DMS 273 (cell line): ENCODE results near the gene PSMB10.
A peak's percentile ranks its signal among the peaks of the same experiment; 100 is the strongest.
"Not testable (repeated sequence)": the region's sequence is repeated elsewhere in the genome, so short reads cannot be mapped to it uniquely, and the experiment has no call there.

ENCODE experiments used
- DNase-seq: peaks from one replicate; lab custom pipeline; 2025; ENCODE audit not compliant: unreplicated experiment; lab: John Stamatoyannopoulos, UW

Gene PSMB10

DNA sequence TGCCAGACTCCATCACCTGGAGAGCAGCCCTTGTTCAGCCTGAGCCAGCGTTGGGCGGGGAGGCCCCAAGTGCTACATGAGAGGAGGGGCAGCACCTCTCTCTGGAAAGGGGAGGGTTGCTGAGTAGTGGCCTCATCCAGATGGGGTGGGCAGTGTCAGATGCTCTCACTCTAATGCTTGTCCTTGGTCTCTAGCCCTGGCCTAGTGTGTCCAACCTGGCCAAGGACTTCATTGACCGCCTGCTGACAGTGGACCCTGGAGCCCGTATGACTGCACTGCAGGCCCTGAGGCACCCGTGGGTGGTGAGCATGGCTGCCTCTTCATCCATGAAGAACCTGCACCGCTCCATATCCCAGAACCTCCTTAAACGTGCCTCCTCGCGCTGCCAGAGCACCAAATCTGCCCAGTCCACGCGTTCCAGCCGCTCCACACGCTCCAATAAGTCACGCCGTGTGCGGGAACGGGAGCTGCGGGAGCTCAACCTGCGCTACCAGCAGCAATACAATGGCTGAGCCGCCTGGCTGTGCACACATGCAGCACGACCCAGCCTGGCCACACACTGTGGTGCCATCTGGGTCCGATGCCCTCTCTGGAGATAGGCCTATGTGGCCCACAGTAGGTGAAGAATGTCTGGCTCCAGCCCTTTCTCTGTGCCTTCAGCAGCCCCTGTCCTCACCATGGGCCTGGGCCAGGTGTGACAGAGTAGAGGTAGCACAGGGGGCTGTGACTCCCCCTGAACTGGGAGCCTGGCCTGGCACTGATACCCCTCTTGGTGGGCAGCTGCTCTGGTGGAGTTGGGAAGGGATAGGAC is 9.3 kb downstream of the PSMB10 start:
- DNase-seq = no peak

GRCh38 chr16:67926181-67926750 is 10.4 kb downstream of the PSMB10 start:
- DNase-seq = peak; percentile 85

DNA sequence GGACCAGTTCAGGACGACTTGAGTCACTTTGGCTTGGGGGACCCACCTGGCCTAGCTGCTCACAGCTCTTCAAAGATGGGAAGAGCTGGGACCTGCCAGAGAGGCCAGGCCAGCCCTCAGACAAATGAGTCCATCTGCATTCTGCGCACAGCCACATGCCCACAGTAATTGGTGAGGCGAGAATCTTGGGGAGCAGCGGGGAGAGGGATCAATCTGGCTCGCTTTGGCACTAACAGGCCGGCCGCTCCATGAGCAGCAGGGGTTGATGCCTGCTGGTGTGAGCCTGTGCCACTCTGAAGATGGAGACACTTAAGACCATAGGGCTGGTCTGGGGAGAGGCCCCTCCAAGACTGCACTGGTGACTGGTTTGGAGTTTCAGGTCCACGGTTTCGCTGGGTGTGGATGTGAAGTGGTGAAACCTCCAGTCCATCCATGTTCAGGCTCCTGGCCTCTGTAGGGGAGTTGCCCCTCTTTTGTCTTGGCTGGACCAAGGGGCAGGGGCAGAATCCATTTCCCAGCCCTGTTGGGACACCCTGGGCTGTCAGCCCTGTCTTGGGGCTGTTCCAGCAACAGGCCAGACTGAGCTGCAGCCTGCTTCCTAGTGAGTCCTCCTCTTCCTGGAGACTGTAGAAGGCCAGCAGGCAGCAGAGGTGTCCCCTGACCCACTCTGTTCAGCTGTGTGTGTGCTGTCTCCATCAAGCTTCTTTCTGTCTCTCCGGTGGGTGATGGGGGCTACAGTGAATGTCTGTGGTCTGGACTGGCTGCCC is 12.3 kb downstream of the PSMB10 start:
- DNase-seq = no peak

GRCh38 chr16:67923414-67924116 is 13.1 kb downstream of the PSMB10 start:
- DNase-seq = peak; percentile 40

DNA sequence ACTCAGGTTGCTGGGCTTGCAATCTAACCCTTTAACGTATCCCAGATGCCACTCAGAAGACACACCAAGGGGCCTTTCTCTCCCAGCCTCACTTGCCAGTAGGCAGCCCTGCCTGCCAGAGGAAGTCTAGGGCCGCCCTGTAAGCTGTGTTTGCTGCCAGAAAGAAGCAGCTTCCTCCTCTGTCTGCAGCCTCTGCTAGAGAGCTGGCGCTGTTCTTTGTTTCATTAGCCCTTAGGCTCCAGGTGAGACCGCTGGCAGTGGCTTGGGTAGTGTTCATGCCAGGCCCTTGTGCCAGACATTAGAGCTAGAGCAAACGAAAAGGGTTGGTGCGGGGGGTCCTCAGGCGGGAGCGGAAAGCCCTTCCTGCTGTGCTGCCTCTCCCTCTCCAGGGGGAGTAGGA is 13.9 kb downstream of the PSMB10 start:
- no peak for DNase-seq

DNA sequence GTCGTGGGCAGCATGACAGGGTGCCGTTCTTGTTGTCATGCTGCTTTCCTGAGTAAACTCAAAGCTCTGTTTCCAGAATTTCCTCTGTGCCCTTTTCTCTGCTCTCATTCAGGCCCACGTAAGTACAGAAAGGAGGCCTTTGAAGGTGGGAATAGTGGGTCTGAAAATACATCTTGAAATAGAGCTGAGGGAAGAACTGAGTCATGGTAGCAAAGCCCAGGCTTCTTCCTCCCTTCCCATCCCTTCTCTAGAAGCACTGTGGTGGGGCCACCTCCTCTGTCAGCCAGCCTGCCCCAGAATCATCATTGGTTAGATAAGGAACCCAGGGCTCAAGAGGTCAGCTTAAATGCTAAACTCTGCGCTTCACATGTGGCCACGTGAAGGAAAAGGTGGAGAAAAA is 14.4 kb downstream of the PSMB10 start:
- no peak for DNase-seq

GRCh38 chr16:67919622-67920221 is 16.9 kb downstream of the PSMB10 start:
- DNase-seq = no peak

GRCh38 chr16:67917852-67918236 is 18.8 kb downstream of the PSMB10 start:
- DNase-seq = no peak

GRCh38 chr16:67917140-67917851 is 19.4 kb downstream of the PSMB10 start:
- DNase-seq = peak; percentile 59

GRCh38 chr16:67915831-67916723 is 20.6 kb downstream of the PSMB10 start:
- DNase-seq = no peak

DNA sequence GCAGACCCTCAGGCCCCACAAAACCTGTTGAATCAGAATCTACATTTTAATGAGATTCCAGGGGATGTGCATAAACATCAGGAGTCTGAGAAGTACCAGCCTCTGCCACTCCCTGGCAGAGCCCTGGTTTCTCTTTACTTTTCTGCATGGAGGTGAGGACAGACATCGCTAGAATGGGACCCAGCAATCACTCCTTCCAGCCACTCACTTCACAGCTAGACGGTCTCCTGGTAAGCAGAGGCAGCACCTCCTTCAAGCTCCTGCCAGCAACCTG is 21.2 kb downstream of the PSMB10 start:
- not testable (repeated sequence) for DNase-seq

- no peak for DNase-seq
These were observed 21.7 kb downstream of the PSMB10 start for GRCh38 chr16:67914758-67915495.

- DNase-seq = peak; percentile 85
These were observed 26.5 kb downstream of the PSMB10 start for GRCh38 chr16:67910158-67910557.

DNA sequence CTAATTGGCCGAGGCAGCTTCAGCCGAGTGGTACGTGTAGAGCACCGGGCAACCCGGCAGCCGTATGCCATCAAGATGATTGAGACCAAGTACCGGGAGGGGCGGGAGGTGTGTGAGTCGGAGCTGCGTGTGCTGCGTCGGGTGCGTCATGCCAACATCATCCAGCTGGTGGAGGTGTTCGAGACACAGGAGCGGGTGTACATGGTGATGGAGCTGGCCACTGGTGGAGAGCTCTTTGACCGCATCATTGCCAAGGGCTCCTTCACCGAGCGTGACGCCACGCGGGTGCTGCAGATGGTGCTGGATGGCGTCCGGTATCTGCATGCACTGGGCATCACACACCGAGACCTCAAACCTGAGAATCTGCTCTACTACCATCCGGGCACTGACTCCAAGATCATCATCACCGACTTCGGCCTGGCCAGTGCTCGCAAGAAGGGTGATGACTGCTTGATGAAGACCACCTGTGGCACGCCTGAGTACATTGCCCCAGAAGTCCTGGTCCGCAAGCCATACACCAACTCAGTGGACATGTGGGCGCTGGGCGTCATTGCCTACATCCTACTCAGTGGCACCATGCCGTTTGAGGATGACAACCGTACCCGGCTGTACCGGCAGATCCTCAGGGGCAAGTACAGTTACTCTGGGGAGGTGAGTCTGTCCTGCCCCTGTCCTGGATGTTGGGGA is 27.5 kb downstream of the PSMB10 start:
- DNase-seq = no peak

DNA sequence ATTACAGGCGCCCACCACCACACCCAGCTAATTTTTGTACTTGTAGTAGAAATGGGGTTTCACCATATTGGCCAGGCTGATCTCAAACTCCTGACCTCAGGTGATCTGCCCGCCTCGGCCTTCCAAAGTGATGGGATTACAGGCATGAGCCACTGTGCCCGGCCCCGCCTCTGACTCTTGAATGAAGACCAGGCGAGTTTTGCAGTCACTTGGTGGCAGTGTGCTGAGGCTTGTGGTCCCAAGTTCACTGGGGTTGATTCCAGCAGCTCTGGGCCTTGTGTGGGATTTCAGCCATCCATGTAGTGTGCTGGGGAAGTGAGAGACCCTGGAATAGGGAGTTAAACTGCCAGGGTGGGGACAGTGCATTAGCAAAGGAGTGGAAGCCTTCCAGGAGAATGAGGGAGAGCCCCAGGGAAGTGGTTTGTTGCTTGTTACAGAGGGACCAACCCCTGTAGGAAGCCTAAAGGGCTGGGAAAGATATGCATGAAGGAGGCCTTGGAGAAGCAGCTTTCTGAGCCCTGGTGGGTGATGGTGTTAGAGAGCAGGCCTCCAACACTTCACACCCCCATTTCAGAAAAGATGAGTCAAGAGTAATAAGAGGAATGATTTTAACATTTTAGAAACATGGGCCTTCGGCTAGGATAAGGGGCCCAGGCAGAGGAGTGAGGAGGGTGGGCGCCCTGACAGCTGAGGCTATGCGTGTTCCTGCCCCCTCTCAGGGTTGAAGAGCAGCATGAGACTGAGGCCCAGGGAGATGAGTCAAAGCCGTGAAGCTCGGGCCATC is 29.1 kb downstream of the PSMB10 start:
- DNase-seq = no peak

DNA sequence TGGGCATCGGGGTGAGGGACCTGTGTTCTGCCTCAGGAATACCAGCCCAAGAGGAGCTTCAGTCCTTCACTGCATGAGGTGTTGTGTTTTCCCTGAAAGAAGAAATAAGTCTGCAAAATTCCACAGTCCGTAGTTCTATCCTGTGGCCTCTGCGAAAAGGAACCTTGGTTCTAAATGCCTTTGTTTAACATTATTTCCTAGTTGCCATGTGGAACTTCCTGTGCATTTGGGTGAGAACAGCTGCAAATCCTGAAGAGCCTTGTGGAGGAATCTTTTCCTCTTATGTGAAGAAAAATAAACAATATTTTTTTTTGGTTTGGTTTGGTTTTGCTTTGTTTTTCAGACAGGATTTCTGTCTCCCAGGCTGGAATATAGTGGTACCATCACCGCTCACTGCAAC is 33.8 kb downstream of the PSMB10 start:
- no peak for DNase-seq

- DNase-seq = no peak
These were observed 34.9 kb downstream of the PSMB10 start for GRCh38 chr16:67901734-67902133.

- DNase-seq = no peak
These were observed 39.4 kb downstream of the PSMB10 start for GRCh38 chr16:67897231-67897630.
